GM23338 (cell line): ENCODE measurements around the gene KIFC3.

Experiments used
- CREB1 ChIP-seq: fragments of 250-450 bp; sonication (Bioruptor Pico); IDR thresholded peaks from 2 replicates; pipeline ENCODE4 v1.5.0; 2020; ENCODE audit warnings: low read depth, mild to moderate bottlenecking, moderate library complexity
- ETS1 ChIP-seq: IDR thresholded peaks from 2 replicates; pipeline ENCODE4 v1.6.1; 2016; ENCODE audit warnings: antibody characterized with exemption
- EZH2 ChIP-seq: fragments of 200-600 bp; sonication (generic); IDR thresholded peaks from one replicate; pipeline ENCODE4 v1.8.0; 2017; ENCODE audit warnings: antibody characterized with exemption, mild to moderate bottlenecking, low read depth; ENCODE audit not compliant: unreplicated experiment
- EZH2phosphoT487 ChIP-seq: fragments of 200-600 bp; sonication (generic); IDR thresholded peaks from one replicate; pipeline ENCODE4 v1.8.1; 2018; ENCODE audit warnings: antibody characterized with exemption; ENCODE audit not compliant: unreplicated experiment
- POLR2AphosphoS5 ChIP-seq: IDR thresholded peaks from 2 replicates; pipeline ENCODE4 v1.6.1; 2016; ENCODE audit warnings: antibody characterized with exemption, low read depth
- REST ChIP-seq: IDR thresholded peaks from one replicate; pipeline ENCODE4 v1.6.1; 2018; ENCODE audit warnings: antibody characterized with exemption; ENCODE audit not compliant: unreplicated experiment
- ZNF462 ChIP-seq: fragments of 250-450 bp; sonication (Bioruptor Pico); IDR thresholded peaks from 2 replicates; pipeline ENCODE4 v1.5.0; 2020; ENCODE audit warnings: mild to moderate bottlenecking, moderate library complexity
- TF ChIP-seq, protein P1 (sequence below), 2 experiments: fragments of 200-600 bp in 1 of 2; sonication (generic) in 1 of 2; conservative IDR thresholded peaks; 2 replicates each; pipeline versions ENCODE4 v1.5.1 to v1.6.1; 2016 to 2017; ENCODE audit warnings: antibody characterized with exemption in 2 of 2, low read depth in 2 of 2, mild to moderate bottlenecking in 2 of 2, moderate library complexity in 1 of 2

- TF ChIP-seq CREB1 (CRISPR knock-in tag): no peak
- TF ChIP-seq, protein P1, sequence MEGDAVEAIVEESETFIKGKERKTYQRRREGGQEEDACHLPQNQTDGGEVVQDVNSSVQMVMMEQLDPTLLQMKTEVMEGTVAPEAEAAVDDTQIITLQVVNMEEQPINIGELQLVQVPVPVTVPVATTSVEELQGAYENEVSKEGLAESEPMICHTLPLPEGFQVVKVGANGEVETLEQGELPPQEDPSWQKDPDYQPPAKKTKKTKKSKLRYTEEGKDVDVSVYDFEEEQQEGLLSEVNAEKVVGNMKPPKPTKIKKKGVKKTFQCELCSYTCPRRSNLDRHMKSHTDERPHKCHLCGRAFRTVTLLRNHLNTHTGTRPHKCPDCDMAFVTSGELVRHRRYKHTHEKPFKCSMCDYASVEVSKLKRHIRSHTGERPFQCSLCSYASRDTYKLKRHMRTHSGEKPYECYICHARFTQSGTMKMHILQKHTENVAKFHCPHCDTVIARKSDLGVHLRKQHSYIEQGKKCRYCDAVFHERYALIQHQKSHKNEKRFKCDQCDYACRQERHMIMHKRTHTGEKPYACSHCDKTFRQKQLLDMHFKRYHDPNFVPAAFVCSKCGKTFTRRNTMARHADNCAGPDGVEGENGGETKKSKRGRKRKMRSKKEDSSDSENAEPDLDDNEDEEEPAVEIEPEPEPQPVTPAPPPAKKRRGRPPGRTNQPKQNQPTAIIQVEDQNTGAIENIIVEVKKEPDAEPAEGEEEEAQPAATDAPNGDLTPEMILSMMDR (conservative IDR thresholded peaks at IDR 0.05; ENCODE audit: low read depth in 2 of 2): no peak
- no peak for TF ChIP-seq ZNF462 (CRISPR knock-in tag)
- TF ChIP-seq EZH2phosphoT487: no peak
- TF ChIP-seq POLR2AphosphoS5: no peak
- TF ChIP-seq EZH2: no peak
- no peak for TF ChIP-seq ETS1
- TF ChIP-seq REST: no peak
Measured at GRCh38 chr16:57813466-57813865, 11.2 kb upstream of the KIFC3 start.
